Natural killer cell (primary cell): ENCODE results near the gene BBX. TPM values are rescaled to one million over a fixed set of nuclear protein-coding genes. Genes with fewer than 3 reads are reported as not detected.
A peak's percentile ranks its signal among the peaks of the same experiment; 100 is the strongest.

Source experiments
- ATAC-seq, 3 donors: fragments of 150-1000 bp in 2 of 3; fragments of 200-7000 bp in 1 of 3; cut with Tn5 transposase; 1 replicate in 1 of 3; 2 replicates in 2 of 3; pipeline ENCODE4 v1.10.0; 2021; ENCODE audit warnings: mild to moderate bottlenecking in 2 of 3, moderate library complexity in 2 of 3
- DNase-seq, 2 donors: peaks; one replicate each; pipeline versions ENCODE4 v3.0.0 to v3.0.0-alpha.2; 2013 to 2021; ENCODE audit warnings: mixed read lengths in 1 of 2
- H3K27ac ChIP-seq: one replicate; pipeline ENCODE4 v1.5.1; 2013; ENCODE audit warnings: mild to moderate bottlenecking, low read length
- H3K27me3 ChIP-seq: one replicate; pipeline ENCODE4 v1.6.1; 2013; ENCODE audit warnings: low read length; ENCODE audit not compliant: control insufficient read depth, insufficient read depth
- H3K36me3 ChIP-seq: one replicate; pipeline ENCODE4 v1.6.1; 2013; ENCODE audit warnings: low read length; ENCODE audit not compliant: control insufficient read depth, insufficient read depth
- H3K4me1 ChIP-seq: one replicate; pipeline ENCODE4 v1.6.1; 2013; ENCODE audit warnings: low read length; ENCODE audit not compliant: control insufficient read depth, insufficient read depth
- H3K4me3 ChIP-seq: one replicate; pipeline ENCODE4 v1.5.1; 2013; ENCODE audit warnings: low read length
- H3K9me3 ChIP-seq: one replicate; pipeline ENCODE4 v1.6.1; 2013; ENCODE audit warnings: low read length; ENCODE audit not compliant: control insufficient read depth, insufficient read depth
- H3K27ac Mint-ChIP-seq, 2 donors: one replicate each; pipeline ENCODE4 v1.8.0; 2022; ENCODE audit warnings: mild to moderate bottlenecking in 2 of 2, mixed read lengths in 2 of 2, moderate library complexity in 1 of 2
- H3K27me3 Mint-ChIP-seq, 2 donors: one replicate each; pipeline ENCODE4 v1.8.0; 2022; ENCODE audit warnings: low read depth in 2 of 2, mixed read lengths in 2 of 2
- H3K36me3 Mint-ChIP-seq: one replicate; pipeline ENCODE4 v1.8.0; 2022; ENCODE audit warnings: mixed read lengths
- H3K4me1 Mint-ChIP-seq, 2 donors: one replicate each; pipeline ENCODE4 v1.8.0; 2022; ENCODE audit warnings: mixed read lengths in 2 of 2
- H3K4me3 Mint-ChIP-seq: one replicate; pipeline ENCODE4 v1.8.0; 2022; ENCODE audit warnings: mild to moderate bottlenecking, moderate library complexity, mixed read lengths
- H3K9me3 Mint-ChIP-seq, 2 donors: one replicate each; pipeline ENCODE4 v1.8.0; 2022; ENCODE audit warnings: mixed read lengths in 2 of 2
- WGBS: methylation state at CpG from one replicate; pipeline ENCODE4 v1.1.7; 2013; ENCODE audit warnings: missing lambda C conversion rate; ENCODE audit not compliant: insufficient coverage; 5-methylcytosine and 5-hydroxymethylcytosine counted together
- intact Hi-C: fragments of 100-400 bp; cut with micrococcal nuclease; formaldehyde crosslinking; loops from one replicate; pipeline ENCODE4 v1.14.2; 2022
- total RNA-seq, 4 donors: library from RNA; stranded (reverse); fragments of 120-200 nt in 1 of 4; gene quantifications; one replicate each; pipeline versions ENCODE4 v1.2.3 to v1.2.4, GENCODE V29; 2013 to 2022
- TF ChIP-seq, protein P1 (sequence below): fragments of 200-600 bp; IDR thresholded peaks from one replicate; pipeline ENCODE4 v1.8.0; 2022; ENCODE audit warnings: antibody characterized with exemption

Gene BBX
- total RNA-seq, 3 donors from 2014 or later (not counting 1 experiment from before 2014, with no cell fraction given), result 80.0 to 87.1 (median 83.4) TPM

DNA sequence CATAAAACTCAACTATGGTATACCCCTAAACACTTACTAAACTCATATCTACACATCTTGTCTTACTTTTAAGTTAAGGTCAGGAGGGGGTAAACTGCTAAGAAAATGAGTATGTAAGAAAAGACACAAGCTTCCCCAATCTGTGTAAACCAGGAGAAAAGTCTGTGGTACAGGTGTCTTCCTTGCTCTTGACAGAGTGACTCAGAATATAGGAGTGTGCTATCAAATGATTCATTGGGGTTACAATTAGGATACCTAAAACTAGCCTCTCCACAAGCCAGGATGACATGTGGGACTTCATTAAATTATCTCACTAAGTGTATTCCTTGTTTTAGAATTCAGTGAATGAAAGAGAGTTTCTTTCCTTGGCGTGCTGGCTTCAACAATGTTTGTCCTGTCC lies 274.8 kb downstream of the BBX start:
- H3K36me3 ChIP-seq, result peaks cover 54% of the 10 kb centered on the region
- H3K4me1 ChIP-seq, result no peaks in the 10 kb centered on the region
- 100% methylated on average over 1 of the region's 1 CpG for WGBS
- Mint-ChIP-seq H3K4me1 (peaks cover 15 to 21% of the 10 kb centered on the region in 2 donors), H3K36me3 (peaks cover 11% of the 10 kb centered on the region), H3K4me3 (no peak overlapping the region), H3K27ac (peak overlapping the region in 1 of 2 donors; percentile 10), H3K27me3 (no peaks in the 10 kb centered on the region), H3K9me3 (no peaks in the 10 kb centered on the region)
- TF ChIP-seq, protein P1, sequence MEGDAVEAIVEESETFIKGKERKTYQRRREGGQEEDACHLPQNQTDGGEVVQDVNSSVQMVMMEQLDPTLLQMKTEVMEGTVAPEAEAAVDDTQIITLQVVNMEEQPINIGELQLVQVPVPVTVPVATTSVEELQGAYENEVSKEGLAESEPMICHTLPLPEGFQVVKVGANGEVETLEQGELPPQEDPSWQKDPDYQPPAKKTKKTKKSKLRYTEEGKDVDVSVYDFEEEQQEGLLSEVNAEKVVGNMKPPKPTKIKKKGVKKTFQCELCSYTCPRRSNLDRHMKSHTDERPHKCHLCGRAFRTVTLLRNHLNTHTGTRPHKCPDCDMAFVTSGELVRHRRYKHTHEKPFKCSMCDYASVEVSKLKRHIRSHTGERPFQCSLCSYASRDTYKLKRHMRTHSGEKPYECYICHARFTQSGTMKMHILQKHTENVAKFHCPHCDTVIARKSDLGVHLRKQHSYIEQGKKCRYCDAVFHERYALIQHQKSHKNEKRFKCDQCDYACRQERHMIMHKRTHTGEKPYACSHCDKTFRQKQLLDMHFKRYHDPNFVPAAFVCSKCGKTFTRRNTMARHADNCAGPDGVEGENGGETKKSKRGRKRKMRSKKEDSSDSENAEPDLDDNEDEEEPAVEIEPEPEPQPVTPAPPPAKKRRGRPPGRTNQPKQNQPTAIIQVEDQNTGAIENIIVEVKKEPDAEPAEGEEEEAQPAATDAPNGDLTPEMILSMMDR, result no peak
- no peaks in the 10 kb centered on the region for H3K9me3 ChIP-seq
- DNase-seq (no peak), ATAC-seq (no peak)
- no peak overlapping the region for H3K4me3 ChIP-seq
- no peaks in the 10 kb centered on the region for H3K27me3 ChIP-seq
- intact Hi-C loops, result no loop called here
- no peak overlapping the region for H3K27ac ChIP-seq

DNA sequence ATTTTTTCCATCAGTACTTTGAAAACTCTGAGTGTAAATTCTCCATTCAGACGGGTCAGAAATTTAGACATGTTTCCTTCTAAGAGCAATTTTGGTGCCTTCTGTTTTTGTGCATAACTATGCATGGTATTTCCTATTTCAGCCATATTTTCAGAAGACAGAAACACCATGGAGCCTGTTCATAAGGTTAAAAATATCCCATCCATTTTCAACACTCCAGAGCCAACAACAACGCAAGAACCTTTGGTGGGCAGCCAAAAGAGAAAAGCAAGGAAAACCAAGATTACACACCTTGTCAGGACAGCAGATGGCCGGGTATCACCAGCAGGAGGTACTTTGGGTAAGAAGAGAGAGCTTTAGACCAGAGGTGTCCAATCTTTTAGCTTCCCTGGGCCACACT lies 275.6 kb downstream of the BBX start:
- H3K27me3 ChIP-seq, result no peaks in the 10 kb centered on the region
- H3K4me3 ChIP-seq, result no peak overlapping the region
- H3K27me3 Mint-ChIP-seq, result no peaks in the 10 kb centered on the region
- H3K9me3 Mint-ChIP-seq, result no peaks in the 10 kb centered on the region
- ATAC-seq, result no peak
- 96% methylated on average over 3 of the region's 3 CpGs for WGBS
- no peaks in the 10 kb centered on the region for H3K9me3 ChIP-seq
- TF ChIP-seq, protein P1, result no peak
- intact Hi-C loops, result no loop called here
- no peak overlapping the region for H3K27ac ChIP-seq
- no peak overlapping the region for H3K4me3 Mint-ChIP-seq
- H3K36me3 ChIP-seq, result peaks cover 54% of the 10 kb centered on the region
- DNase-seq, result no peak
- no peaks in the 10 kb centered on the region for H3K4me1 ChIP-seq
- H3K36me3 Mint-ChIP-seq, result peaks cover 15% of the 10 kb centered on the region
- no peak overlapping the region for H3K27ac Mint-ChIP-seq
- peaks cover 15 to 21% of the 10 kb centered on the region in 2 donors for H3K4me1 Mint-ChIP-seq

DNA sequence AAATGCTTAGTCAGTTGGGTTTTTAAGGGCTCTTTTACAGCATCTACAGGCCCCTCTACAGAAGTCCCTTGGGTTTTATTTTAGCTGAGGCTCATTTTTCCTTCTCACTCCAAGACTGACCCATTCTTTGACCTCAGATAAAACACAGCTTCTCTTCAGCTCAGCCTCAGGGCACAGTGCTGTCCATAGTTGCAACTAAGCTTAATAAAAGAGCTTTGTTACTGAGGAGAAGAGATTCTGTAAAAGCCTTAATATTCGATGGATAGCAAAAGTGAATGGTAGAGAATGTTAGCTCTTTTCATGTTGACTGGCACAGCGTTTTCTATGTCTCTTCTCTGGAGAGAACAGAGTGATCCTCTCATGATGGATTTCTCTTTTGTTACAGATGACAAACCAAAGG lies 277.9 kb downstream of the BBX start:
- no peak overlapping the region for H3K4me3 ChIP-seq
- H3K27me3 Mint-ChIP-seq, result no peaks in the 10 kb centered on the region
- no peaks in the 10 kb centered on the region for H3K9me3 ChIP-seq
- peaks cover 24% of the 10 kb centered on the region for H3K36me3 Mint-ChIP-seq
- TF ChIP-seq, protein P1, result no peak
- no peak overlapping the region for H3K27ac Mint-ChIP-seq
- no peak for DNase-seq
- no peak overlapping the region for H3K27ac ChIP-seq
- H3K4me1 ChIP-seq, result no peaks in the 10 kb centered on the region
- H3K9me3 Mint-ChIP-seq, result no peaks in the 10 kb centered on the region
- ATAC-seq, result no peak
- intact Hi-C loops, result no loop called here
- 98% methylated on average over 2 of the region's 2 CpGs for WGBS
- peaks cover 7 to 17% of the 10 kb centered on the region in 2 donors for H3K4me1 Mint-ChIP-seq
- H3K4me3 Mint-ChIP-seq, result no peak overlapping the region
- H3K36me3 ChIP-seq, result peaks cover 71% of the 10 kb centered on the region
- H3K27me3 ChIP-seq, result no peaks in the 10 kb centered on the region

DNA sequence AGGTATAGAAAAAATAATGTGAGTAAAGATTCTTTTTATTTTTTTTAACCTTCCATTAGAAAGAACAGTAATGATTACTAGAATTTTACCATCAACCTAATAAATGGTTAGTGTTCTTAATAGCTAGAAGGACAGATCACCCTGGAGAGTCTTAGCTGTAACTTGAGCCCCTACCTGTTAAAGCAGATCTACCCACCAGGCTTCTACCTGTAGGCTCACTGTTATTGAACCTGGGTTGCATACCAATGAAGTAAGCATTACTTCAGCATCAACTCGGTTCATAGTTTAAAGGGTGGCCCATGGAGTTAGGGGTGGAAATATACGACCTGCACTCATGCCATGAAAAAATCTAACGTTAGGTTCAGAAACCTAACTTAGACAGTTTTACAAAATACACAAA lies 280.4 kb downstream of the BBX start:
- Mint-ChIP-seq H3K4me3 (no peak overlapping the region), H3K9me3 (no peaks in the 10 kb centered on the region), H3K36me3 (peaks cover 27% of the 10 kb centered on the region), H3K4me1 (no peaks in the 10 kb centered on the region), H3K27me3 (no peaks in the 10 kb centered on the region), H3K27ac (no peak overlapping the region)
- Histone ChIP-seq H3K27me3 (no peaks in the 10 kb centered on the region), H3K4me1 (no peaks in the 10 kb centered on the region), H3K4me3 (no peak overlapping the region), H3K36me3 (peaks cover 80% of the 10 kb centered on the region), H3K9me3 (no peaks in the 10 kb centered on the region), H3K27ac (no peak overlapping the region)
- WGBS, result 100% methylated on average over 1 of the region's 3 CpGs
- TF ChIP-seq, protein P1, result no peak
- DNase-seq (no peak), ATAC-seq (no peak)
- intact Hi-C loops, result no loop called here
